ENCODE results near the gene LY86. TPM values are rescaled to one million over a fixed set of nuclear protein-coding genes. Genes with fewer than 3 reads are reported as not detected.

LY86 gene
- total and polyA plus RNA-seq, 10 of the 15 experiments (the other 5 are each of a cell fraction or from before 2014, with no cell fraction given): 68.2 to 457 (median 128) TPM

DNA sequence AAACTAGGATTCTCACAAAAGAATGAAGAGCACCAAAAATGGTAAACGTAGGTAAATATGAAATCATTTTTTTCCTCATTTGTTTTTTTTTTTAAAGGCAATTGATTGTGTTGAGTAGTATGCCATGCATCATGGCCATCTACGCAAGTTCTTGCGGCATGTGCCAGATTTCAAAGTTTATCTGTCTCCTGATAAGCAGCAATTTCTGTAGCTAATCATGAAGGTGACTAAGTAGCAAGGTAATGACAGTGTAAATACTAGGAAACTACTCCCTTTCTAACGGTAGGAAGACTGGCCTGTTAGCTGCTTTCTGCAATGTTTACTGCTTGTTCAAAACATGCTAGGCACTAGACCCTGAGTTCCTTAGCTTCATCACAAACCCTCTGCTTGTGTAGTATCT is 13.4 kb upstream of the LY86 start (continued):
- no peak for TF ChIP-seq POLR2AphosphoS5 (IDR thresholded peaks at IDR 0.05; ENCODE audit: low read length)
- no peak for TF ChIP-seq PML (IDR thresholded peaks at IDR 0.05; ENCODE audit: low read length)
- TF ChIP-seq, protein P1, sequence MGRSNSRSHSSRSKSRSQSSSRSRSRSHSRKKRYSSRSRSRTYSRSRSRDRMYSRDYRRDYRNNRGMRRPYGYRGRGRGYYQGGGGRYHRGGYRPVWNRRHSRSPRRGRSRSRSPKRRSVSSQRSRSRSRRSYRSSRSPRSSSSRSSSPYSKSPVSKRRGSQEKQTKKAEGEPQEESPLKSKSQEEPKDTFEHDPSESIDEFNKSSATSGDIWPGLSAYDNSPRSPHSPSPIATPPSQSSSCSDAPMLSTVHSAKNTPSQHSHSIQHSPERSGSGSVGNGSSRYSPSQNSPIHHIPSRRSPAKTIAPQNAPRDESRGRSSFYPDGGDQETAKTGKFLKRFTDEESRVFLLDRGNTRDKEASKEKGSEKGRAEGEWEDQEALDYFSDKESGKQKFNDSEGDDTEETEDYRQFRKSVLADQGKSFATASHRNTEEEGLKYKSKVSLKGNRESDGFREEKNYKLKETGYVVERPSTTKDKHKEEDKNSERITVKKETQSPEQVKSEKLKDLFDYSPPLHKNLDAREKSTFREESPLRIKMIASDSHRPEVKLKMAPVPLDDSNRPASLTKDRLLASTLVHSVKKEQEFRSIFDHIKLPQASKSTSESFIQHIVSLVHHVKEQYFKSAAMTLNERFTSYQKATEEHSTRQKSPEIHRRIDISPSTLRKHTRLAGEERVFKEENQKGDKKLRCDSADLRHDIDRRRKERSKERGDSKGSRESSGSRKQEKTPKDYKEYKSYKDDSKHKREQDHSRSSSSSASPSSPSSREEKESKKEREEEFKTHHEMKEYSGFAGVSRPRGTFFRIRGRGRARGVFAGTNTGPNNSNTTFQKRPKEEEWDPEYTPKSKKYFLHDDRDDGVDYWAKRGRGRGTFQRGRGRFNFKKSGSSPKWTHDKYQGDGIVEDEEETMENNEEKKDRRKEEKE (IDR thresholded peaks at IDR 0.05): no peak
- no peak for TF ChIP-seq SMAD1 (IDR thresholded peaks at IDR 0.05; ENCODE audit: low read depth, partially characterized antibody)

DNA sequence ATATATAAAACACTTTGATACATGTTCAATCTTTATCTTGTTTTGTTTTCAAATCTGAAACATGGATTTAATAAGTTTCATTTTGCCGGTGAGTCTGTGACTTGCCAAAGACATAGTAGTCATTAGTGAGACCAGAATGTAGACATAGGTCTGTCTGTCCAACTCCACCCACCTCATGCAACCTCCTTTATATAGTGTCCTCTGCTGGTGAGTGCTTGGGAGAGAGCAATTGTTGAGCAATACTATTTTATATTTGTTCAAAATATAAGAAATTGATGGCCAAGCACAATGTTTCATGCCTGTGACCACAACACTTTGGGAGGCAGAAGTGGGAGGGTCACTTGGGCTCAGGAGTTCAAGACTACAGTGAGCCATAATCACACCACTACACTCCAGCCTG is 10.8 kb upstream of the LY86 start:
- peak; percentile 33; the same call in 1 of the 3 replicates for ATAC-seq
- DNase-seq (ENCODE audit: low read depth, low spot score): no peak
- Histone ChIP-seq H3K4me1 (ENCODE audit: control insufficient read depth, insufficient read depth, low read length) (peaks cover 4% of the 10 kb centered on the region; the same call in 1 of the 2 replicates), H3K79me2 (ENCODE audit: control insufficient read depth, insufficient read depth, low read length) (peaks cover 55% of the 10 kb centered on the region), H3K9me3 (replicated peaks; ENCODE audit: control insufficient read depth, insufficient read depth, low read length) (peaks cover 22% of the 10 kb centered on the region), H3K4me3 (no peak overlapping the region), H4K20me1 (ENCODE audit: control insufficient read depth, insufficient read depth) (no peaks in the 10 kb centered on the region), H2AFZ (ENCODE audit: control insufficient read depth, low read depth, low read length) (no peak overlapping the region), H3K4me2 (ENCODE audit: control insufficient read depth, insufficient read depth) (no peak overlapping the region), H3K9ac (ENCODE audit: control insufficient read depth, insufficient read depth, low read length) (no peak overlapping the region), H3K27me3 (replicated peaks in 1 of 2; ENCODE audit: control insufficient read depth in 2 of 2, insufficient read depth in 2 of 2, low read length in 1 of 2) (no peaks in the 10 kb centered on the region), H3K36me3 (ENCODE audit: control insufficient read depth in 2 of 2, insufficient read depth in 2 of 2, low read length in 1 of 2) (peaks cover 0 to 14% of the 10 kb centered on the region in 2 experiments; a peak in 2 of 4 replicates), H3K27ac (ENCODE audit: control insufficient read depth, insufficient read depth) (no peak overlapping the region)
- TF ChIP-seq RAD21 (IDR thresholded peaks at IDR 0.05; ENCODE audit: insufficient read depth, low read depth, low read length): 0 out of 2 replicates have a peak, but pooled peaks have one; percentile 14
- TF ChIP-seq, protein P2, sequence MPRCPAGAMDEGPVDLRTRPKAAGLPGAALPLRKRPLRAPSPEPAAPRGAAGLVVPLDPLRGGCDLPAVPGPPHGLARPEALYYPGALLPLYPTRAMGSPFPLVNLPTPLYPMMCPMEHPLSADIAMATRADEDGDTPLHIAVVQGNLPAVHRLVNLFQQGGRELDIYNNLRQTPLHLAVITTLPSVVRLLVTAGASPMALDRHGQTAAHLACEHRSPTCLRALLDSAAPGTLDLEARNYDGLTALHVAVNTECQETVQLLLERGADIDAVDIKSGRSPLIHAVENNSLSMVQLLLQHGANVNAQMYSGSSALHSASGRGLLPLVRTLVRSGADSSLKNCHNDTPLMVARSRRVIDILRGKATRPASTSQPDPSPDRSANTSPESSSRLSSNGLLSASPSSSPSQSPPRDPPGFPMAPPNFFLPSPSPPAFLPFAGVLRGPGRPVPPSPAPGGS (IDR thresholded peaks at IDR 0.05; ENCODE audit: borderline replicate concordance, insufficient read depth, low read depth, low read length, poor library complexity, severe bottlenecking): no peak
- ChIA-PET RAD21 (ENCODE audit: unreplicated experiment) (no interaction called here), SMC1A (ENCODE audit: uncharacterized antibody, unreplicated experiment) (interaction anchor here (1.0 to 1.4 kb wide), 2 partner anchors 19 to 26 kb away, joined by 3 to 4 read pairs; no protein-coding TSS in a partner anchor), CTCF (interaction anchor here (1.6 to 3.7 kb wide), 2 partner anchors 21 to 119 kb away, joined by 4 to 29 read pairs; no protein-coding TSS in a partner anchor), POLR2A (no interaction called here)
- no peak for FAIRE-seq
- intact Hi-C loops (cut with micrococcal nuclease; ENCODE audit: unreplicated experiment) (no loop called here), in situ Hi-C loops (cut with MboI) (no loop called here)
- BruUV-seq (replicated peaks): no TSS peak
- 30% methylated on average over 1 of the region's 1 CpG for WGBS (ENCODE audit: insufficient coverage, insufficient replicate concordance, low lambda C conversion rate, missing lambda C conversion rate)

All from GM12878 (cell line).